HCT116 (cell line): Measurements from ENCODE around the gene ETS1. TPM values are rescaled to one million over a fixed set of nuclear protein-coding genes. Genes with fewer than 3 reads are reported as not detected.

Source experiments
- ATAC-seq: fragments of 200-7000 bp; cut with Tn5 transposase; 2 replicates; pipeline ENCODE4 v1.9.1; 2020; ENCODE audit warnings: mild to moderate bottlenecking, moderate library complexity
- BruUV-seq: library from RNA; stranded (reverse); fragments of 400-500 nt; replicated peaks from 2 replicates; lab custom pipeline; 2021; lab: Mats Ljungman, UMichigan
- CTCF ChIA-PET: fragments of 300-600 bp; sonication (Branson Sonifier 250); formaldehyde crosslinking; loops from one replicate; lab custom pipeline; 2021; ENCODE audit warnings: antibody characterized with exemption; lab: Charles Lee
- POLR2A ChIA-PET: fragments of 300-600, 350-600 bp; sonication (Branson Sonifier 250); formaldehyde crosslinking; loops from one replicate; lab custom pipeline; 2021; ENCODE audit warnings: antibody characterized with exemption; lab: Charles Lee
- RAD21 ChIA-PET, 2 experiments: fragments of 300-600 bp; sonication (Branson Sonifier 250); formaldehyde crosslinking; loops; one replicate each; lab custom pipeline; 2023; ENCODE audit warnings: low total read pairs in 2 of 2; ENCODE audit not compliant: uncharacterized antibody in 2 of 2, unreplicated experiment in 2 of 2, low non-redundant PET in 1 of 2; lab: Charles Lee
- DNase-seq: peaks from one replicate; pipeline ENCODE4 v3.0.0-alpha.2; 2010; ENCODE audit warnings: low read depth, low spot score
- H2AFZ ChIP-seq: fragments of 200-600 bp; shearing (Covaris generic), sonication (generic); 2 replicates; pipeline ENCODE4 v1.6.1; 2017; ENCODE audit warnings: low read depth, mixed run types, mixed read lengths, antibody characterized with exemption, low read length; ENCODE audit not compliant: poor library complexity, severe bottlenecking
- H3K27ac ChIP-seq: 2 replicates; pipeline ENCODE4 v1.5.1; 2012; ENCODE audit warnings: low read depth, low read length
- H3K27me3 ChIP-seq: fragments of 200-600 bp; sonication (generic); 2 replicates; pipeline ENCODE4 v1.6.1; 2016; ENCODE audit warnings: mixed run types, low read length, mixed read lengths; ENCODE audit not compliant: insufficient read depth
- H3K36me3 ChIP-seq, 2 experiments: fragments of 200-500 bp in 1 of 2; fragments of 200-600 bp in 1 of 2; sonication (Bioruptor generic) in 1 of 2; sonication (generic) in 1 of 2; 2 replicates each; pipeline versions ENCODE4 v1.5.1 to v1.6.1; 2014 to 2016; ENCODE audit warnings: low read length in 2 of 2, inconsistent platforms in 1 of 2, mixed read lengths in 1 of 2, mixed run types in 1 of 2; ENCODE audit not compliant: insufficient read depth in 2 of 2, control insufficient read depth in 1 of 2
- H3K4me1 ChIP-seq, 2 experiments: fragments of 200-600 bp in 1 of 2; sonication (generic) in 1 of 2; 2 replicates each; pipeline versions ENCODE4 v1.5.1 to v1.6.1; 2012 to 2017; ENCODE audit warnings: low read length in 2 of 2, inconsistent platforms in 1 of 2, mild to moderate bottlenecking in 1 of 2, mixed read lengths in 1 of 2, mixed run types in 1 of 2, moderate library complexity in 1 of 2; ENCODE audit not compliant: insufficient read depth in 2 of 2, control insufficient read depth in 1 of 2
- H3K4me2 ChIP-seq: fragments of 200-600 bp; sonication (generic); 2 replicates; pipeline ENCODE4 v1.6.1; 2017; ENCODE audit warnings: mixed run types, low read length, mixed read lengths
- H3K4me3 ChIP-seq, 2 experiments: fragments of 200-600 bp in 1 of 2; sonication (generic) in 1 of 2; replicated peaks in 1 of 2; 2 replicates each; pipeline ENCODE4 v1.5.1; 2011 to 2016; ENCODE audit warnings: low read length in 2 of 2, control low read depth in 1 of 2, low read depth in 1 of 2, mild to moderate bottlenecking in 1 of 2, mixed read lengths in 1 of 2, mixed run types in 1 of 2
- H3K79me2 ChIP-seq: fragments of 200-600 bp; sonication (generic); 2 replicates; pipeline ENCODE4 v1.6.1; 2017; ENCODE audit warnings: mild to moderate bottlenecking, mixed run types, low read length, moderate library complexity, mixed read lengths; ENCODE audit not compliant: insufficient read depth
- H3K9ac ChIP-seq: fragments of 200-600 bp; sonication (generic); 2 replicates; pipeline ENCODE4 v1.6.1; 2016; ENCODE audit warnings: low read length, mixed read lengths
- H3K9me2 ChIP-seq: fragments of 200-600 bp; sonication (generic), shearing (Covaris generic); 2 replicates; pipeline ENCODE4 v1.6.1; 2017; ENCODE audit warnings: mixed run types, mild to moderate bottlenecking, moderate library complexity; ENCODE audit not compliant: insufficient read depth
- H3K9me3 ChIP-seq, 2 experiments: fragments of 200-500 bp in 1 of 2; fragments of 200-600 bp in 1 of 2; sonication (Bioruptor generic) in 1 of 2; sonication (generic) in 1 of 2; 2 replicates each; pipeline ENCODE4 v1.6.1; 2014 to 2017; ENCODE audit warnings: low read length in 2 of 2, mixed read lengths in 2 of 2, inconsistent platforms in 1 of 2, low read depth in 1 of 2, mild to moderate bottlenecking in 1 of 2, mixed run types in 1 of 2, moderate library complexity in 1 of 2; ENCODE audit not compliant: control insufficient read depth in 1 of 2, insufficient read depth in 1 of 2
- H4K20me1 ChIP-seq: fragments of 200-600 bp; sonication (generic), shearing (Covaris generic); 2 replicates; pipeline ENCODE4 v1.6.1; 2017; ENCODE audit warnings: mixed run types, mild to moderate bottlenecking, moderate library complexity; ENCODE audit not compliant: insufficient read depth
- CBX3 ChIP-seq: IDR thresholded peaks from 2 replicates; pipeline ENCODE4 v1.6.1; 2012; ENCODE audit warnings: low read depth
- EGR1 ChIP-seq: IDR thresholded peaks from 2 replicates; pipeline ENCODE4 v1.6.1; 2012; ENCODE audit warnings: low read depth
- ELF1 ChIP-seq: IDR thresholded peaks from 2 replicates; pipeline ENCODE4 v1.6.1; 2012; ENCODE audit warnings: low read depth, borderline replicate concordance
- EZH2 ChIP-seq: fragments of 200-600 bp; sonication (generic); IDR thresholded peaks from 2 replicates; pipeline ENCODE4 v1.6.1; 2017; ENCODE audit warnings: antibody characterized with exemption, mixed run types
- EZH2phosphoT487 ChIP-seq: fragments of 200-600 bp; IDR thresholded peaks from 2 replicates; pipeline ENCODE4 v1.6.1; 2018; ENCODE audit warnings: antibody characterized with exemption, borderline replicate concordance
- JUND ChIP-seq: IDR thresholded peaks from 2 replicates; pipeline ENCODE4 v1.6.1; 2012
- POLR2A ChIP-seq: IDR thresholded peaks from 2 replicates; pipeline ENCODE4 v1.7.0; 2011; ENCODE audit warnings: borderline replicate concordance; ENCODE audit not compliant: insufficient read depth, insufficient read length; ENCODE audit errors: extremely low read depth
- RAD21 ChIP-seq: IDR thresholded peaks from 2 replicates; pipeline ENCODE4 v1.6.1; 2012; ENCODE audit warnings: low read depth, mild to moderate bottlenecking
- SIN3A ChIP-seq: IDR thresholded peaks from 2 replicates; pipeline ENCODE4 v1.6.1; 2012; ENCODE audit warnings: low read depth
- SP1 ChIP-seq: IDR thresholded peaks from 2 replicates; pipeline ENCODE4 v1.6.1; 2012; ENCODE audit warnings: low read depth
- SRF ChIP-seq: IDR thresholded peaks from 2 replicates; pipeline ENCODE4 v1.6.1; 2012; ENCODE audit warnings: low read depth
- YY1 ChIP-seq: IDR thresholded peaks from 2 replicates; pipeline ENCODE4 v1.6.1; 2011; ENCODE audit warnings: low read length, low read depth, moderate library complexity, mild to moderate bottlenecking; ENCODE audit not compliant: insufficient replicate concordance; ENCODE audit errors: extremely low read depth
- ZFX ChIP-seq: fragments of 450-650 bp; IDR thresholded peaks from 2 replicates; pipeline ENCODE4 v1.6.1; 2017
- ZNF274 ChIP-seq: fragments of 200-500 bp; sonication (Bioruptor generic); IDR thresholded peaks from 2 replicates; pipeline ENCODE4 v1.6.1; 2014; ENCODE audit warnings: mild to moderate bottlenecking, low read depth, low read length, inconsistent platforms
- intact Hi-C: fragments of 100-400 bp; cut with micrococcal nuclease; formaldehyde crosslinking; loops from 2 replicates; pipeline ENCODE4 v1.10.0; 2022
- total RNA-seq: library from RNA; stranded (reverse); gene quantifications from one replicate; pipeline ENCODE4 v1.2.1, GENCODE V29; 2021; ENCODE audit not compliant: unreplicated experiment
- TF ChIP-seq, protein P1 (sequence below): IDR thresholded peaks from 2 replicates; pipeline ENCODE4 v1.6.1; 2012
- TF ChIP-seq, protein P2 (sequence below): IDR thresholded peaks from 2 replicates; pipeline ENCODE4 v1.6.1; 2011; ENCODE audit warnings: mild to moderate bottlenecking, low read length, moderate library complexity; ENCODE audit not compliant: insufficient replicate concordance; ENCODE audit errors: extremely low read depth
- TF ChIP-seq, protein P3 (sequence below), 3 experiments: fragments of 200-600 bp in 1 of 3; sonication (generic) in 1 of 3; IDR thresholded peaks in 2 of 3; conservative IDR thresholded peaks in 1 of 3; 2 replicates each; pipeline ENCODE4 v1.5.1; 2012 to 2017; ENCODE audit warnings: low read depth in 2 of 3, low read length in 2 of 3, antibody characterized with exemption in 1 of 3, borderline replicate concordance in 1 of 3, control low read depth in 1 of 3, mild to moderate bottlenecking in 1 of 3, mixed read lengths in 1 of 3, mixed run types in 1 of 3, moderate library complexity in 1 of 3; ENCODE audit not compliant: insufficient read depth in 1 of 3

The ETS1 gene
- total RNA-seq, 1 experiment from 2014 or later = 9.2 TPM

DNA sequence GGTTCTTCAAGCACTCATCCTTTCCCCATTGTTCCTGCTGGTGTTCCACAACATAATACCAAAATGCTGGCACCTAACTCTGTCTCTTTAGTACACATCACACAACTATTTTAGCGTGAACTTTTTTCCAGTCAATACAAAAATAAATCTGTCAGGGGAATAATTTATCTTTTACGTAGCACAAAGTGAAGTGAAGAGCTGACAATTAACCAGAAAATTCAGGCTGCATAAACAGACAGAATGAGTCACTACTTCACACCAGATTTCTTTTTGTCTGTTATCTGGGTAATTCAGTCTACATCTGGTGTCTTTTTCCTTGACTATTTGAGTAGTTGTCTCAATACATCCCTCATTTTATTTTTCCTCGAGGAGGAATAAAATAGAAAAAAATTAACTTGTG, 7.9 kb upstream of the ETS1 start:
- intact Hi-C loops = no loop called here
- no peaks in the 10 kb centered on the region for H4K20me1 ChIP-seq
- no TSS peak for BruUV-seq
- H3K9me2 ChIP-seq = no peaks in the 10 kb centered on the region
- no peaks in the 10 kb centered on the region for H3K79me2 ChIP-seq
- ChIA-PET RAD21 (no interaction called here), CTCF (no interaction called here), POLR2A (no interaction called here)
- TF ChIP-seq ZNF274 (no peak), POLR2A (no peak), ZFX (no peak), EZH2 (no peak), EGR1 (no peak), ELF1 (no peak), RAD21 (no peak), SIN3A (no peak), CBX3 (no peak), SP1 (no peak), JUND (no peak), EZH2phosphoT487 (no peak), YY1 (no peak), SRF (no peak)
- TF ChIP-seq, protein P1, sequence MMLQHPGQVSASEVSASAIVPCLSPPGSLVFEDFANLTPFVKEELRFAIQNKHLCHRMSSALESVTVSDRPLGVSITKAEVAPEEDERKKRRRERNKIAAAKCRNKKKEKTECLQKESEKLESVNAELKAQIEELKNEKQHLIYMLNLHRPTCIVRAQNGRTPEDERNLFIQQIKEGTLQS = no peak
- TF ChIP-seq, protein P2, sequence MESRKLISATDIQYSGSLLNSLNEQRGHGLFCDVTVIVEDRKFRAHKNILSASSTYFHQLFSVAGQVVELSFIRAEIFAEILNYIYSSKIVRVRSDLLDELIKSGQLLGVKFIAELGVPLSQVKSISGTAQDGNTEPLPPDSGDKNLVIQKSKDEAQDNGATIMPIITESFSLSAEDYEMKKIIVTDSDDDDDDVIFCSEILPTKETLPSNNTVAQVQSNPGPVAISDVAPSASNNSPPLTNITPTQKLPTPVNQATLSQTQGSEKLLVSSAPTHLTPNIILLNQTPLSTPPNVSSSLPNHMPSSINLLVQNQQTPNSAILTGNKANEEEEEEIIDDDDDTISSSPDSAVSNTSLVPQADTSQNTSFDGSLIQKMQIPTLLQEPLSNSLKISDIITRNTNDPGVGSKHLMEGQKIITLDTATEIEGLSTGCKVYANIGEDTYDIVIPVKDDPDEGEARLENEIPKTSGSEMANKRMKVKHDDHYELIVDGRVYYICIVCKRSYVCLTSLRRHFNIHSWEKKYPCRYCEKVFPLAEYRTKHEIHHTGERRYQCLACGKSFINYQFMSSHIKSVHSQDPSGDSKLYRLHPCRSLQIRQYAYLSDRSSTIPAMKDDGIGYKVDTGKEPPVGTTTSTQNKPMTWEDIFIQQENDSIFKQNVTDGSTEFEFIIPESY = no peak
- TF ChIP-seq, protein P3, sequence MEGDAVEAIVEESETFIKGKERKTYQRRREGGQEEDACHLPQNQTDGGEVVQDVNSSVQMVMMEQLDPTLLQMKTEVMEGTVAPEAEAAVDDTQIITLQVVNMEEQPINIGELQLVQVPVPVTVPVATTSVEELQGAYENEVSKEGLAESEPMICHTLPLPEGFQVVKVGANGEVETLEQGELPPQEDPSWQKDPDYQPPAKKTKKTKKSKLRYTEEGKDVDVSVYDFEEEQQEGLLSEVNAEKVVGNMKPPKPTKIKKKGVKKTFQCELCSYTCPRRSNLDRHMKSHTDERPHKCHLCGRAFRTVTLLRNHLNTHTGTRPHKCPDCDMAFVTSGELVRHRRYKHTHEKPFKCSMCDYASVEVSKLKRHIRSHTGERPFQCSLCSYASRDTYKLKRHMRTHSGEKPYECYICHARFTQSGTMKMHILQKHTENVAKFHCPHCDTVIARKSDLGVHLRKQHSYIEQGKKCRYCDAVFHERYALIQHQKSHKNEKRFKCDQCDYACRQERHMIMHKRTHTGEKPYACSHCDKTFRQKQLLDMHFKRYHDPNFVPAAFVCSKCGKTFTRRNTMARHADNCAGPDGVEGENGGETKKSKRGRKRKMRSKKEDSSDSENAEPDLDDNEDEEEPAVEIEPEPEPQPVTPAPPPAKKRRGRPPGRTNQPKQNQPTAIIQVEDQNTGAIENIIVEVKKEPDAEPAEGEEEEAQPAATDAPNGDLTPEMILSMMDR (IDR thresholded peaks at IDR 0.05 in 2 of 3, conservative IDR thresholded peaks at IDR 0.05 in 1 of 3; ENCODE audit: borderline replicate concordance in 1 of 3, insufficient read depth in 1 of 3, low read depth in 2 of 3, low read length in 2 of 3) = no peak
- no peak for ATAC-seq
- H3K36me3 ChIP-seq = no peaks in the 10 kb centered on the region
- DNase-seq = no peak
- no peaks in the 10 kb centered on the region for H3K9me3 ChIP-seq
- no peak overlapping the region for H3K4me2 ChIP-seq
- H3K9ac ChIP-seq = no peak overlapping the region
- H3K4me3 ChIP-seq = no peak overlapping the region
- no peak overlapping the region for H3K27ac ChIP-seq
- H3K27me3 ChIP-seq = peaks cover 88% of the 10 kb centered on the region
- H3K4me1 ChIP-seq = no peaks in the 10 kb centered on the region
- no peak overlapping the region for H2AFZ ChIP-seq
